ENCODE data around the gene FZD4.

The FZD4 gene

GRCh38 chr11:86898689-86899088 lies 56.5 kb downstream of the FZD4 start:
- DNase-seq: no peak

GRCh38 chr11:86896441-86896841 lies 58.8 kb downstream of the FZD4 start:
- DNase-seq: no peak
- Histone ChIP-seq H3K9me3 (no peaks in the 10 kb centered on the region), H3K27me3 (no peaks in the 10 kb centered on the region), H3K4me3 (ENCODE audit: low read depth, low read length) (no peak overlapping the region), H3K36me3 (no peaks in the 10 kb centered on the region), H3K4me1 (no peaks in the 10 kb centered on the region)
- TF ChIP-seq, protein P1, sequence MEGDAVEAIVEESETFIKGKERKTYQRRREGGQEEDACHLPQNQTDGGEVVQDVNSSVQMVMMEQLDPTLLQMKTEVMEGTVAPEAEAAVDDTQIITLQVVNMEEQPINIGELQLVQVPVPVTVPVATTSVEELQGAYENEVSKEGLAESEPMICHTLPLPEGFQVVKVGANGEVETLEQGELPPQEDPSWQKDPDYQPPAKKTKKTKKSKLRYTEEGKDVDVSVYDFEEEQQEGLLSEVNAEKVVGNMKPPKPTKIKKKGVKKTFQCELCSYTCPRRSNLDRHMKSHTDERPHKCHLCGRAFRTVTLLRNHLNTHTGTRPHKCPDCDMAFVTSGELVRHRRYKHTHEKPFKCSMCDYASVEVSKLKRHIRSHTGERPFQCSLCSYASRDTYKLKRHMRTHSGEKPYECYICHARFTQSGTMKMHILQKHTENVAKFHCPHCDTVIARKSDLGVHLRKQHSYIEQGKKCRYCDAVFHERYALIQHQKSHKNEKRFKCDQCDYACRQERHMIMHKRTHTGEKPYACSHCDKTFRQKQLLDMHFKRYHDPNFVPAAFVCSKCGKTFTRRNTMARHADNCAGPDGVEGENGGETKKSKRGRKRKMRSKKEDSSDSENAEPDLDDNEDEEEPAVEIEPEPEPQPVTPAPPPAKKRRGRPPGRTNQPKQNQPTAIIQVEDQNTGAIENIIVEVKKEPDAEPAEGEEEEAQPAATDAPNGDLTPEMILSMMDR (IDR thresholded peaks at IDR 0.05; ENCODE audit: low read depth, low read length): no peak

More at GRCh38 chr11:86898689-86899088, 56.5 kb downstream of the FZD4 start:
- TF ChIP-seq, protein P1 (IDR thresholded peaks at IDR 0.05; ENCODE audit: low read depth, low read length): no peak
- no peaks in the 10 kb centered on the region for H3K9me3 ChIP-seq
- no peaks in the 10 kb centered on the region for H3K4me1 ChIP-seq
- H3K4me3 ChIP-seq (ENCODE audit: low read depth, low read length): no peak overlapping the region
- H3K27me3 ChIP-seq: no peaks in the 10 kb centered on the region
- no peaks in the 10 kb centered on the region for H3K36me3 ChIP-seq

All from BE2C (cell line).